NB4 (cell line): Measurements from ENCODE around the gene BIN1.

Experiments used
- POLR2A ChIP-seq: IDR thresholded peaks from 2 replicates; pipeline ENCODE4 v1.6.1; 2011; ENCODE audit warnings: mild to moderate bottlenecking; ENCODE audit not compliant: insufficient read length; ENCODE audit errors: extremely low read depth
- TF ChIP-seq, protein P1 (sequence below): IDR thresholded peaks from one replicate; pipeline ENCODE4 v1.5.1; 2012; ENCODE audit warnings: low read depth, low read length
- TF ChIP-seq, protein P2 (sequence below): IDR thresholded peaks from 2 replicates; pipeline ENCODE4 v1.6.1; 2011; ENCODE audit warnings: low read depth, low read length

DNA sequence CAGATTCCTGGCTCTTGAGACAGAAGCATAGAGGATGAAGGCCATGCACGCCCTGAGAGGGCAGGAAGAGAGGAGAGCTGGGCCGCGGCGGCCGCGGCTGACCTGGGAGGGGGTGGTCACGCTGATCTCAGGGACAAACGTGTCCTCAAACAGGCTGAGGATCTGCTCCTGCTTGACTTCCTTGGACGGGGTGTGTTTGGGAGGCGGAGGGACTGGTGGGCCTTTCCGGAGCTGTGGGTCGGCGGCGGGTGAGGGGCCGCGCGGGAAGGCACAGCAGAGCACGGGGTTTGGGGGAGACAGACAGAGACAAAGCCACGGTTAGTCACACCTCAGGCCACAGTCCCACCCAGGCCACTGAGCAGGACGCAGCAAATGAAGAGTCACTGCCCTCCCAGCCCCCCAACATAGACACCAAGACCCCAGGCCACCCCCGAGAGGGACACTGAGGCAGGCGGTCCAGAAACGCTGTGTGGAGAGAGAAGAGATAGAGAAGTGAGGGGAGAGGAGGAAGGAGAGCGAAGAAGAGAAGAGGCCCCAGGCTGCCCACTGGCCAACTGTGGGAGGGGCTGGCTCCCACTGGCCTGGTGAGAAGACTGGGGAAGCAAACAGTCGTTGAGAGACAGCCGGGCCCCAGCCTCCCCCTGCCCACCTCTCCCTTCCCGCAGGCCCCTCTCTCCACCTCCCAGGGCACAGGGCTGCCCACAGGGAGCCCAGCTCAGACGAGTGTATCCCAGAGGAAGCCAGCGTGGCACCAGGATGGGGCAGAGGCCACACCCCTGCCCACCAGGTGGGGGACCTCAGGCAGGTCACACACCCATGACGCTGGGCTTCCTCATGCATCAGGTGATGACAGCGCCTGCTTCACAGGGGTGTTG lies 49.3 kb downstream of the BIN1 start:
- TF ChIP-seq, protein P1, sequence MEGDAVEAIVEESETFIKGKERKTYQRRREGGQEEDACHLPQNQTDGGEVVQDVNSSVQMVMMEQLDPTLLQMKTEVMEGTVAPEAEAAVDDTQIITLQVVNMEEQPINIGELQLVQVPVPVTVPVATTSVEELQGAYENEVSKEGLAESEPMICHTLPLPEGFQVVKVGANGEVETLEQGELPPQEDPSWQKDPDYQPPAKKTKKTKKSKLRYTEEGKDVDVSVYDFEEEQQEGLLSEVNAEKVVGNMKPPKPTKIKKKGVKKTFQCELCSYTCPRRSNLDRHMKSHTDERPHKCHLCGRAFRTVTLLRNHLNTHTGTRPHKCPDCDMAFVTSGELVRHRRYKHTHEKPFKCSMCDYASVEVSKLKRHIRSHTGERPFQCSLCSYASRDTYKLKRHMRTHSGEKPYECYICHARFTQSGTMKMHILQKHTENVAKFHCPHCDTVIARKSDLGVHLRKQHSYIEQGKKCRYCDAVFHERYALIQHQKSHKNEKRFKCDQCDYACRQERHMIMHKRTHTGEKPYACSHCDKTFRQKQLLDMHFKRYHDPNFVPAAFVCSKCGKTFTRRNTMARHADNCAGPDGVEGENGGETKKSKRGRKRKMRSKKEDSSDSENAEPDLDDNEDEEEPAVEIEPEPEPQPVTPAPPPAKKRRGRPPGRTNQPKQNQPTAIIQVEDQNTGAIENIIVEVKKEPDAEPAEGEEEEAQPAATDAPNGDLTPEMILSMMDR: no peak
- no peak for TF ChIP-seq POLR2A
- TF ChIP-seq, protein P2, sequence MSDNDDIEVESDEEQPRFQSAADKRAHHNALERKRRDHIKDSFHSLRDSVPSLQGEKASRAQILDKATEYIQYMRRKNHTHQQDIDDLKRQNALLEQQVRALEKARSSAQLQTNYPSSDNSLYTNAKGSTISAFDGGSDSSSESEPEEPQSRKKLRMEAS: no peak
